ENCODE data around the gene MED1.
"Not testable (repeated sequence)": the region's sequence is repeated elsewhere in the genome, so short reads cannot be mapped to it uniquely, and the experiment has no call there.

The MED1 gene

DNA sequence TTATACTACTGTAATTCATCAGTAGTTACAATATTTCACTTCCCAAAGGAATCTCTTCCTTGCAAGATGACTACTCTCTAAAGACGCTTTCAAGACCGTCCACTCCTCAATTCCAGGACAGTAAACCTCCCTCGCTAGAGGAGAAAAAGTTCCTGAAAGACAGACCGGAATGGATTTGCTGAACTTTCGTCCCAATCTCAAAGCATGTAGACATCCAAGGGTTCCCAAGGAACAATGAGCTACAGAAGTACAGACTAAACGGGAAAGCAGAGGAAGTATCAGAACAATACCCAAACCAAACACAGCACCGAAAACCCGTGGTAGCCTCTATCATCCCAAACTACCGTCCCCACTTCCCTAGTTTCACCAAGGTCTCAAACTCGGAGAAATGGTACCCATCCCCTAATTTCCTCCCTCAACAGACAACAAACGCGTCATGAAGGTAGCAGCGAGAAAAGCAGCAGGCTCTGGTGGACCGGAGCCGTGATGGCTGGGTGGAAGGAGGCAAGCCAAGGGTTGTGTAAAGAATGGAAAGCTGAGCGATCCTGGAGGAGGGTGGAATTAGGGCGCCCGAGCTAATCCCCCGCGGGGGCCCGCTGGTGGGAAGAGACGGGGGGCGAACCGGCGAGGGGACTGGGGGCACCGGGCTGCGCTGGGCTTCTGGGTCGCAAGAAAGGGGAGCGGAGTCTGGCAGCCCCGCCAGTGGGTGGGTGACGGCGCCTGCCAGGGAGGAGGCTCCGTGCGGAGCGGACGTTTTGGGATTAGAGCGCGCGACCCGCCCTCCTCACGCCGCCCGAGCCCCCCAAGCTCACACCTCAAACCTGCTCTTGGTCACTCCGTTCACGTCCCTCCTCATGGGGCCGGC is 50.3 kb downstream of the MED1 start:
- Histone ChIP-seq H3K9me3 (ENCODE audit: control insufficient read depth, insufficient read depth, low read length) (no peaks in the 10 kb centered on the region), H3K4me3 (ENCODE audit: low read length) (peak overlapping the region; percentile 72; the same call in 1 of the 2 replicates), H3K4me1 (ENCODE audit: control insufficient read depth, insufficient read depth, low read length) (no peaks in the 10 kb centered on the region), H3K36me3 (ENCODE audit: control insufficient read depth, insufficient read depth, low read length) (no peaks in the 10 kb centered on the region), H3K27ac (ENCODE audit: low read length) (no peak overlapping the region), H3K27me3 (ENCODE audit: control insufficient read depth, insufficient read depth, low read length) (no peaks in the 10 kb centered on the region)
- DNase-seq (ENCODE audit: low read depth, low spot score), result no peak
- WGBS (ENCODE audit: insufficient coverage, insufficient read length), result no CpG with 5 or more reads among the region's 46 CpGs

DNA sequence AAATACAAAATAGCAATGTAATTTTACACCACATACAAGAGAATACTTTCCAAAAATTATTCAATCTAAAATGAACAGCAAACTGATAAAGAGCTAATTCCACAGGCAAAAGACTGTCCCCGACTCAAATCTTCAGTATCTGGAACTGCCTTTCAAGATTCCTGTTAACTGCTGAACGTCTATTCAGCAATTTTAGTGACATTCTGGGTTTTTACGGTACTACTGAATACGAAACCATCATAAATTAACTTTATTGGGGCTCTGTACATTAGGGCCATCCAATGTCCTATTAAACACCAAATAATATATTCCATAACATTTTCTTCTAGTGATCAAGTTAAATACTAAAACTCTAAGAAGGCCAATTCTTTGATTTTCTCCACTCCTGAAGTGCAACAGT is 51.3 kb downstream of the MED1 start:
- no peak for DNase-seq (ENCODE audit: low read depth, low spot score)
- H3K27me3 ChIP-seq (ENCODE audit: control insufficient read depth, insufficient read depth, low read length), result no peaks in the 10 kb centered on the region
- no peaks in the 10 kb centered on the region for H3K4me1 ChIP-seq (ENCODE audit: control insufficient read depth, insufficient read depth, low read length)
- no peak overlapping the region for H3K27ac ChIP-seq (ENCODE audit: low read length)
- no CpG with 5 or more reads among the region's 4 CpGs for WGBS (ENCODE audit: insufficient coverage, insufficient read length)
- no peaks in the 10 kb centered on the region for H3K36me3 ChIP-seq (ENCODE audit: control insufficient read depth, insufficient read depth, low read length)
- H3K4me3 ChIP-seq (ENCODE audit: low read length), result no peak overlapping the region
- H3K9me3 ChIP-seq (ENCODE audit: control insufficient read depth, insufficient read depth, low read length), result no peaks in the 10 kb centered on the region

DNA sequence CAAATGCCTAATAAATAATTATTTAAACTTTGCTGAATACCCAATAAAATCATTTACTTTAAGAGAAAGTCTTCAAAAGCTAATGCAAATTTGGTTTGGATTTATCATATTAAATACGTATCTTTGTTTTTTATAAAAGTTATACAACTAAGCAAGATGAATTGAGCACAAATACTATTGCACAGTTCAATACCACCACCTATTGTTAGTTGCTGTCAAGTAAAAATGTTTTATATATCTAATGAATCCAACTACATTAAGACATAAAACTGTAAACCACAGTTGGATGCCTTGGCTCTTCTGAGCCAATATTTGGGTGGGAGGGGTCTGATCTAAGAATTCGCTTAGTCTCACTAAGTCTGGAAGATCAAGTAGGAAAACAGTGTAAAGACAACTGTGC is 57.3 kb downstream of the MED1 start:
- WGBS (ENCODE audit: insufficient coverage, insufficient read length), result no CpG with 5 or more reads among the region's 2 CpGs
- Histone ChIP-seq H3K36me3 (ENCODE audit: control insufficient read depth, insufficient read depth, low read length) (no peaks in the 10 kb centered on the region), H3K27me3 (ENCODE audit: control insufficient read depth, insufficient read depth, low read length) (no peaks in the 10 kb centered on the region), H3K27ac (ENCODE audit: low read length) (no peak overlapping the region), H3K4me1 (ENCODE audit: control insufficient read depth, insufficient read depth, low read length) (no peaks in the 10 kb centered on the region), H3K4me3 (ENCODE audit: low read length) (no peak overlapping the region), H3K9me3 (ENCODE audit: control insufficient read depth, insufficient read depth, low read length) (no peaks in the 10 kb centered on the region)
- DNase-seq (ENCODE audit: low read depth, low spot score), result no peak

DNA sequence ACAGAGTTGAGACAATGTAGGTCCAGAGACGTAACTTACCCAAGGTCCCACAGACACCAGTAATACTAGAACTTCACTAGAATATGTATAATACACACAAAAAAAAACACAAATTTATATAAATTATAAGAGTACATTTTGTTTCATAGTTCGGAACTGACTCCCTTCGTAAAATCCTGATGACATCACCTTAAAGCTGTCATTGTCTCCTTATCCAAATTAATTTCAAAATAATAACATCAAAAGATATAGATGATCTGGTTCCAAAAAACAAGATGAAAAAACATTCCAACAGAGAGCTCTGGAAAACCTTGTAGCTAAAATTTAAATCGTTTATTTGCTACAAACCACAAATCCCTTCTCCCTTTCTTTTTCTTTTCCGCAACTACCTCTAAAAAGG is 59.6 kb downstream of the MED1 start:
- 100% methylated on average over 3 of the region's 5 CpGs for WGBS (ENCODE audit: insufficient coverage, insufficient read length)
- H3K27me3 ChIP-seq (ENCODE audit: control insufficient read depth, insufficient read depth, low read length), result no peaks in the 10 kb centered on the region
- no peaks in the 10 kb centered on the region for H3K36me3 ChIP-seq (ENCODE audit: control insufficient read depth, insufficient read depth, low read length)
- no peaks in the 10 kb centered on the region for H3K4me1 ChIP-seq (ENCODE audit: control insufficient read depth, insufficient read depth, low read length)
- DNase-seq (ENCODE audit: low read depth, low spot score), result no peak
- H3K4me3 ChIP-seq (ENCODE audit: low read length), result no peak overlapping the region
- no peak overlapping the region for H3K27ac ChIP-seq (ENCODE audit: low read length)
- H3K9me3 ChIP-seq (ENCODE audit: control insufficient read depth, insufficient read depth, low read length), result no peaks in the 10 kb centered on the region

DNA sequence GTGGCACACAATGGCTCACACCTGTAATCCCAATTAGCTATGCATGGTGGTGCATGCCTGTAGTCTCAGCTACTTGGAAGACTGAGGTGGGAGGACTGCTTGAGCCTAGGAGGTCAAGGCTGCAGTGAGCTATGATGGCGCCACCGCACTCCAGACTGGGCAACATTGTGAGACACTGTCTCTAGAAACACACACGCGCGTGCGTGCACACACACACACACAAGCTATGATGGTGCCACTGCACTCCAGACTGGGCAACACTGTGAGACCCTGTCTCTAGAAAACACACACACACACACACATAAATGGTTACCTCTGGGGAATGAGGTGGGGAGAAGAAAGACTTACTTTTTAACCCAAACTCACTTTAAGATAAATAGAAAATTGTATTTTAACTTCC is 66.0 kb downstream of the MED1 start:
- no peaks in the 10 kb centered on the region for H3K36me3 ChIP-seq (ENCODE audit: control insufficient read depth, insufficient read depth, low read length)
- H3K4me3 ChIP-seq (ENCODE audit: low read length), result no peak overlapping the region
- no peaks in the 10 kb centered on the region for H3K4me1 ChIP-seq (ENCODE audit: control insufficient read depth, insufficient read depth, low read length)
- no CpG with 5 or more reads among the region's 6 CpGs for WGBS (ENCODE audit: insufficient coverage, insufficient read length)
- H3K27ac ChIP-seq (ENCODE audit: low read length), result no peak overlapping the region
- H3K9me3 ChIP-seq (ENCODE audit: control insufficient read depth, insufficient read depth, low read length), result no peaks in the 10 kb centered on the region
- no peaks in the 10 kb centered on the region for H3K27me3 ChIP-seq (ENCODE audit: control insufficient read depth, insufficient read depth, low read length)
- no peak for DNase-seq (ENCODE audit: low read depth, low spot score)

DNA sequence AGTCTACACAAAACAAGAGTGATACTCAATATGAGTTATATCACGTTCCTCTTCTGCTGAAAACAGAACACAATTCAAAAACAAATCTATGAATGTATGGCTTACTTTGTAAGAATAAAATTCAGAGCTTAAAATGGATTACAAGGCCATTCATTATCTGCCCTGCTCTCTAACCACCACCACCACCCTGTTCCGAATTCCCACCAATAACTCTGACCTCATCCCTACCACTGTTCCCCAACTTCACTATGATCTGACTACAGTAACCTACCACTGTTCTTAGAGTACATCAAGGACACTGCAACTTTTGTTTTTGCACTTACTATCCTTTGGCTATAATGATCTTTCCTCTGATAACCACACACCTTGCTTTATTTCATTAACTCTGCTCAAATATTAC is 70.9 kb downstream of the MED1 start:
- no peaks in the 10 kb centered on the region for H3K36me3 ChIP-seq (ENCODE audit: control insufficient read depth, insufficient read depth, low read length)
- WGBS (ENCODE audit: insufficient coverage, insufficient read length), result no CpG with 5 or more reads among the region's 2 CpGs
- H3K9me3 ChIP-seq (ENCODE audit: control insufficient read depth, insufficient read depth, low read length), result no peaks in the 10 kb centered on the region
- DNase-seq (ENCODE audit: low read depth, low spot score), result no peak
- H3K4me1 ChIP-seq (ENCODE audit: control insufficient read depth, insufficient read depth, low read length), result no peaks in the 10 kb centered on the region
- no peak overlapping the region for H3K27ac ChIP-seq (ENCODE audit: low read length)
- H3K4me3 ChIP-seq (ENCODE audit: low read length), result no peak overlapping the region
- H3K27me3 ChIP-seq (ENCODE audit: control insufficient read depth, insufficient read depth, low read length), result no peaks in the 10 kb centered on the region

DNA sequence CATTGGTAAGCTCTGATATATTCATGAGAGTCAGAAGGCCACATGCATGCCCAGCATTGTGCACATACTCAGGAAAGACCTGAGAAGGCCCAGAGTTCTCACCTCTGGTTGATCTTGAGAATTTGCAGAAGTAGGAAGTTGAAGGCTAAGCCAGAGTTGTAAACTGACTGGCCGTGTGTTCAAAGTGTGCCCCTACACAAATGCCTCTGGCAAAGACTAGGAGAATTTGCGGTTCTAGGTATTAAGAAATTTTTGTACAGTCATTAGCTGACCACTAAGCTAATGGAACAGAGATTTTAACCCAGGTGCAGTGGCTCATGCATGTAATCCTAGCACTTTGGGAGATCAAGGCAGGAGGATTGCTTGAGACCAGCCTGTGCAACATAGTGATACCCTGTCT is 74.6 kb downstream of the MED1 start:
- H3K4me3 ChIP-seq (ENCODE audit: low read length), result no peak overlapping the region
- H3K27me3 ChIP-seq (ENCODE audit: control insufficient read depth, insufficient read depth, low read length), result no peaks in the 10 kb centered on the region
- no peaks in the 10 kb centered on the region for H3K36me3 ChIP-seq (ENCODE audit: control insufficient read depth, insufficient read depth, low read length)
- H3K4me1 ChIP-seq (ENCODE audit: control insufficient read depth, insufficient read depth, low read length), result no peaks in the 10 kb centered on the region
- WGBS (ENCODE audit: insufficient coverage, insufficient read length), result no CpG with 5 or more reads among the region's 2 CpGs
- H3K27ac ChIP-seq (ENCODE audit: low read length), result no peak overlapping the region
- H3K9me3 ChIP-seq (ENCODE audit: control insufficient read depth, insufficient read depth, low read length), result no peaks in the 10 kb centered on the region
- no peak for DNase-seq (ENCODE audit: low read depth, low spot score)

DNA sequence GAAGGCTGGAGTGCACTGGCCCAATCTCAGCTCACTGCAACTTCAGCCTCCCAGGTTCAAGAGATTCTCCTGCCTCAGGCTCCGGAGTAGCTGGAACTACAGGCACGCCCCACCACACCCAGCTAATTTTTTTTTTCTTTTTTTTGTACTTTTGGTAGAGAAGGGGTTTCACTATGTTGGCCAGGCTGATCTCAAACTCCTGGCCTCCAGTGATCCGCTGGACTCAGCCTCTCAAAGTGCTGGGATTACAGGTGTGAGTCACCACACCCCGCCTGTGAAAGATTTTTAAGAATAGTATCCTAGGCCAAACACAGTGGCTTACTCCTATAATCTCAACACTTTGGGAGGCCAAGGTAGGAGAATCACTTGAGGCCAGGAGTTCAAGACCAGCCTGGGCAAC is 83.3 kb downstream of the MED1 start:
- not testable (repeated sequence) for H3K4me3 ChIP-seq (ENCODE audit: low read length); H3K27ac ChIP-seq (ENCODE audit: low read length); DNase-seq (ENCODE audit: low read depth, low spot score); H3K27me3 ChIP-seq (ENCODE audit: control insufficient read depth, insufficient read depth, low read length); H3K4me1 ChIP-seq (ENCODE audit: control insufficient read depth, insufficient read depth, low read length); H3K36me3 ChIP-seq (ENCODE audit: control insufficient read depth, insufficient read depth, low read length); H3K9me3 ChIP-seq (ENCODE audit: control insufficient read depth, insufficient read depth, low read length)
- WGBS (ENCODE audit: insufficient coverage, insufficient read length), result no CpG with 5 or more reads among the region's 4 CpGs

DNA sequence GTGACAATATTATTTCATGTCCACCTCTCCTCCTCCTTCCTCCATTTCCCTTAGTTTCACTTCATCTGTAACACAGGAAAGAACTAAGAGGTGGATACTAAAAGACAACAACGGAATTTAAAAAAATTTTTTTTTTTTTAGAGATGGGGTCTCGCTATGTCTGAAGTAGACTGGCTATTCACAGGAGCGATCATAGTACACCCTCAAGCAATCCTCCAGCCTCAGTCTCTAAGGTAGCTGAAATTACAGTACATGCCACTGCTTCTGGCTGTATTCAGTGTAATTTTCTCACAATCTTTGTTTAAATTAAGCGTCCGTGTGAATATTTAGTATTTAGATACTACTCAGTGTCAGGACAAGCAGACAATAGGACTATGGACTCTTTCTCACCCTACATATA is 85.2 kb downstream of the MED1 start:
- Histone ChIP-seq H3K27me3 (ENCODE audit: control insufficient read depth, insufficient read depth, low read length) (no peaks in the 10 kb centered on the region), H3K4me1 (ENCODE audit: control insufficient read depth, insufficient read depth, low read length) (no peaks in the 10 kb centered on the region), H3K36me3 (ENCODE audit: control insufficient read depth, insufficient read depth, low read length) (no peaks in the 10 kb centered on the region), H3K4me3 (ENCODE audit: low read length) (no peak overlapping the region), H3K27ac (ENCODE audit: low read length) (no peak overlapping the region), H3K9me3 (ENCODE audit: control insufficient read depth, insufficient read depth, low read length) (no peaks in the 10 kb centered on the region)
- WGBS (ENCODE audit: insufficient coverage, insufficient read length), result no CpG with 5 or more reads among the region's 5 CpGs
- no peak for DNase-seq (ENCODE audit: low read depth, low spot score)

DNA sequence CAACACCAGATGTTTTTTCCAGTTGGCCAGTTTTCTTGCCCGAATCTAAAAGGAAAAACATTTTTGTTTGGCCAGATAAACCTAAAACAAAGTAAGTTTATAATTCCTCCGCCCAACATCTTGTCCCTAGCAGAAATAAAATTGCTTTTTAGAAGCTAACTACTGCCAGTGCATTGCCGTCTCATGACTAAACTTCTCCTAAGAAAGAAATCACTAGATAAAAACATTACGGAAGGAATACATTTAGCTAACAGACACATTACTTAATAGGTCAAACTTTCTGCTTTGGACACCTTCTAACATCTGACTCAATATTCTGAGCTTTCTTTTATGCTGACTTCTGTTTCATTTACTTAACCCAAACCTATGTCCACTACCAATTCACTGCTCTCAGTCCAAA is 85.8 kb downstream of the MED1 start:
- no peak overlapping the region for H3K4me3 ChIP-seq (ENCODE audit: low read length)
- H3K27ac ChIP-seq (ENCODE audit: low read length), result no peak overlapping the region
- H3K9me3 ChIP-seq (ENCODE audit: control insufficient read depth, insufficient read depth, low read length), result no peaks in the 10 kb centered on the region
- H3K36me3 ChIP-seq (ENCODE audit: control insufficient read depth, insufficient read depth, low read length), result no peaks in the 10 kb centered on the region
- WGBS (ENCODE audit: insufficient coverage, insufficient read length), result no CpG with 5 or more reads among the region's 4 CpGs
- H3K4me1 ChIP-seq (ENCODE audit: control insufficient read depth, insufficient read depth, low read length), result no peaks in the 10 kb centered on the region
- no peaks in the 10 kb centered on the region for H3K27me3 ChIP-seq (ENCODE audit: control insufficient read depth, insufficient read depth, low read length)
- DNase-seq (ENCODE audit: low read depth, low spot score), result no peak

Measured in iPS DF 6.9 (cell line).